Keratinocyte (primary cell): Measurements from ENCODE around the gene ORM1. TPM values are rescaled to one million over a fixed set of nuclear protein-coding genes. Genes with fewer than 3 reads are reported as not detected.
"Not testable (repeated sequence)": the region's sequence is repeated elsewhere in the genome, so short reads cannot be mapped to it uniquely, and the experiment has no call there.

Experiments used
- DNase-seq: peaks from one replicate; pipeline ENCODE4 v3.0.0-alpha.2; 2011; ENCODE audit warnings: low read depth, missing footprints, low spot score
- FAIRE-seq: peaks from 2 replicates; lab custom pipeline; 2011; peaks lifted over from hg19 to GRCh38; lab: Jason Lieb, UNC
- H2AFZ ChIP-seq: 2 replicates; pipeline ENCODE4 v1.6.0; 2012; ENCODE audit warnings: low read length, control low read depth, inconsistent platforms; ENCODE audit not compliant: control insufficient read depth
- H3K27ac ChIP-seq: 2 replicates; pipeline ENCODE4 v1.5.1; 2011; ENCODE audit warnings: low read length; ENCODE audit not compliant: control insufficient read depth, insufficient read depth
- H3K27me3 ChIP-seq: 3 replicates; pipeline ENCODE4 v1.6.0; 2011; ENCODE audit warnings: low read length; ENCODE audit not compliant: control insufficient read depth, insufficient read depth; ENCODE audit errors: extremely low read depth
- H3K36me3 ChIP-seq, 2 experiments: 2 replicates in 1 of 2; 3 replicates in 1 of 2; pipeline ENCODE4 v1.5.1; 2011; ENCODE audit warnings: low read length in 2 of 2, mild to moderate bottlenecking in 1 of 2; ENCODE audit not compliant: control insufficient read depth in 2 of 2, insufficient read depth in 2 of 2; ENCODE audit errors: extremely low read depth in 1 of 2
- H3K4me1 ChIP-seq: 3 replicates; pipeline ENCODE4 v1.5.1; 2011; ENCODE audit warnings: low read length; ENCODE audit not compliant: control insufficient read depth, insufficient read depth; ENCODE audit errors: extremely low read depth
- H3K4me2 ChIP-seq: 3 replicates; pipeline ENCODE4 v1.6.0; 2011; ENCODE audit warnings: low read depth, low read length; ENCODE audit not compliant: control insufficient read depth, insufficient read depth; ENCODE audit errors: extremely low read depth
- H3K4me3 ChIP-seq, 3 experiments: fragments of 200-600 bp in 1 of 3; sonication (generic) in 1 of 3; 2 replicates in 2 of 3; 3 replicates in 1 of 3; pipeline ENCODE4 v1.5.1; 2011 to 2016; ENCODE audit warnings: low read length in 3 of 3, mild to moderate bottlenecking in 3 of 3, control low read depth in 2 of 3, inconsistent platforms in 1 of 3, low read depth in 1 of 3, mixed read lengths in 1 of 3, mixed run types in 1 of 3, moderate library complexity in 1 of 3; ENCODE audit not compliant: control insufficient read depth in 2 of 3, insufficient read depth in 2 of 3; ENCODE audit errors: extremely low read depth in 1 of 3
- H3K79me2 ChIP-seq: 2 replicates; pipeline ENCODE4 v1.6.0; 2012; ENCODE audit warnings: low read length; ENCODE audit not compliant: control insufficient read depth, insufficient read depth
- H3K9ac ChIP-seq: 3 replicates; pipeline ENCODE4 v1.6.0; 2011; ENCODE audit warnings: low read length; ENCODE audit not compliant: control insufficient read depth, insufficient read depth; ENCODE audit errors: extremely low read depth
- H3K9me1 ChIP-seq: 3 replicates; pipeline ENCODE4 v1.6.0; 2011; ENCODE audit warnings: low read length; ENCODE audit not compliant: control insufficient read depth, insufficient read depth; ENCODE audit errors: extremely low read depth
- H3K9me3 ChIP-seq: 2 replicates; pipeline ENCODE4 v1.5.1; 2012; ENCODE audit warnings: low read depth, low read length; ENCODE audit not compliant: control insufficient read depth
- H4K20me1 ChIP-seq: 3 replicates; pipeline ENCODE4 v1.6.0; 2011; ENCODE audit warnings: low read length; ENCODE audit not compliant: control insufficient read depth, insufficient read depth; ENCODE audit errors: extremely low read depth
- EZH2 ChIP-seq: IDR thresholded peaks from one replicate; pipeline ENCODE4 v1.6.1; 2012; ENCODE audit warnings: inconsistent platforms, mild to moderate bottlenecking, low read length, moderate library complexity
- dilution Hi-C: fragments of 300-500 bp; cut with MboI; formaldehyde crosslinking; loops from one replicate; pipeline ENCODE4 v1.7.0; 2020; ENCODE audit warnings: low sequenced_read_pairs; ENCODE audit not compliant: extremely low pct_ligation_motif_present
- polyA plus RNA-seq, 5 experiments: library from polyadenylated mRNA; depleted of rRNA in 3 of 5; stranded (reverse) in 3 of 5; stranded (forward) in 1 of 5; unstranded in 1 of 5; fragments of >200 nt; gene quantifications; 1 replicate in 1 of 5; 2 replicates in 3 of 5; 3 replicates in 1 of 5; pipeline versions ENCODE4 v1.2.1 to v1.2.3, GENCODE V29; 2011 to 2012; ENCODE audit warnings: missing spikeins in 2 of 5, low read depth in 1 of 5, low replicate concordance in 1 of 5
- TF ChIP-seq, protein P1 (sequence below), 3 experiments: IDR thresholded peaks in 1 of 3; conservative IDR thresholded peaks in 1 of 3; optimal IDR thresholded peaks in 1 of 3; 2 replicates in 2 of 3; 3 replicates in 1 of 3; pipeline versions ENCODE3 to v1.5.1; 2011; ENCODE audit warnings: low read length in 3 of 3, mild to moderate bottlenecking in 3 of 3, moderate library complexity in 2 of 3, control low read depth in 1 of 3, inconsistent platforms in 1 of 3; ENCODE audit not compliant: insufficient read depth in 2 of 3; ENCODE audit errors: extremely low read depth in 1 of 3

The ORM1 gene
- polyA plus RNA-seq, 1 donor (not counting 4 experiments of a cell fraction or from before 2014, with no cell fraction given), result not detected

- Histone ChIP-seq H3K4me1 (peaks cover 4% of the 10 kb centered on the region), H3K9ac (no peak overlapping the region), H3K9me3 (peaks cover 4% of the 10 kb centered on the region), H4K20me1 (no peaks in the 10 kb centered on the region), H3K79me2 (no peaks in the 10 kb centered on the region), H3K4me2 (no peak overlapping the region), H3K27me3 (no peaks in the 10 kb centered on the region), H3K36me3 (no peaks in the 10 kb centered on the region), H3K4me3 (no peak overlapping the region), H2AFZ (no peak overlapping the region), H3K27ac (no peak overlapping the region), H3K9me1 (no peaks in the 10 kb centered on the region)
- TF ChIP-seq, protein P1, sequence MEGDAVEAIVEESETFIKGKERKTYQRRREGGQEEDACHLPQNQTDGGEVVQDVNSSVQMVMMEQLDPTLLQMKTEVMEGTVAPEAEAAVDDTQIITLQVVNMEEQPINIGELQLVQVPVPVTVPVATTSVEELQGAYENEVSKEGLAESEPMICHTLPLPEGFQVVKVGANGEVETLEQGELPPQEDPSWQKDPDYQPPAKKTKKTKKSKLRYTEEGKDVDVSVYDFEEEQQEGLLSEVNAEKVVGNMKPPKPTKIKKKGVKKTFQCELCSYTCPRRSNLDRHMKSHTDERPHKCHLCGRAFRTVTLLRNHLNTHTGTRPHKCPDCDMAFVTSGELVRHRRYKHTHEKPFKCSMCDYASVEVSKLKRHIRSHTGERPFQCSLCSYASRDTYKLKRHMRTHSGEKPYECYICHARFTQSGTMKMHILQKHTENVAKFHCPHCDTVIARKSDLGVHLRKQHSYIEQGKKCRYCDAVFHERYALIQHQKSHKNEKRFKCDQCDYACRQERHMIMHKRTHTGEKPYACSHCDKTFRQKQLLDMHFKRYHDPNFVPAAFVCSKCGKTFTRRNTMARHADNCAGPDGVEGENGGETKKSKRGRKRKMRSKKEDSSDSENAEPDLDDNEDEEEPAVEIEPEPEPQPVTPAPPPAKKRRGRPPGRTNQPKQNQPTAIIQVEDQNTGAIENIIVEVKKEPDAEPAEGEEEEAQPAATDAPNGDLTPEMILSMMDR (optimal IDR thresholded peaks at IDR 0.05 in 1 of 3, IDR thresholded peaks at IDR 0.05 in 1 of 3, conservative IDR thresholded peaks at IDR 0.05 in 1 of 3; ENCODE audit: extremely low read depth in 1 of 3, insufficient read depth in 2 of 3, low read length in 3 of 3), result no peak
- TF ChIP-seq EZH2, result no peak
- no peak for DNase-seq
- no peak for FAIRE-seq
- dilution Hi-C loops, result no loop called here
These were observed 3.8 kb upstream of the ORM1 start for GRCh38 chr9:114319147-114319546.

DNA sequence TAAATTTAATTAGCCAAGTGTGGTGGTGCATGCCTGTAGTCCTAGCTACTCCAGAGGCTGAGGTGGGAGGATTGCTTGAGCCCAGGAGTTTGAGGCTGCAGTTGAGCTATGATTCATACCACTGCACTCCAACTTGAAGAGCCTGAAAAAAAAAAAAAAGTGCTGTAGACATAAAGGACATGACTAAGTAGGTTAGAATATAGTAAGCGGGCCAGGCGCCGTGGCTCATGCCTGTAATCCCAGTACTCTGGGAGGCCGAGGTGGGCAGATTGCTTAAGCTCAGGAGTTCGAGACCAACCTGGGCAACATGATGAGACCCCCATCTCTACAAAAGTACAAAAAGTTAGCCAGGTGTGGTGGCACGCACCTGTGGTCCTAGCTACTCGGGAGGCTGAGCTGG, 2.2 kb upstream of the ORM1 start:
- dilution Hi-C loops, H2AFZ ChIP-seq, H3K9me1 ChIP-seq, H3K27ac ChIP-seq, H3K4me3 ChIP-seq, H3K4me1 ChIP-seq, FAIRE-seq, H3K4me2 ChIP-seq, H3K36me3 ChIP-seq, H3K9ac ChIP-seq, H3K79me2 ChIP-seq, H3K27me3 ChIP-seq, H3K9me3 ChIP-seq, H4K20me1 ChIP-seq: not testable (repeated sequence)
- peak; percentile 25 for DNase-seq

GRCh38 chr9:114321759-114322158, 1.1 kb upstream of the ORM1 start:
- Histone ChIP-seq H2AFZ (no peak overlapping the region), H3K36me3 (no peaks in the 10 kb centered on the region), H4K20me1 (no peaks in the 10 kb centered on the region), H3K4me3 (no peak overlapping the region), H3K9me1 (no peaks in the 10 kb centered on the region), H3K27me3 (no peaks in the 10 kb centered on the region), H3K27ac (no peak overlapping the region), H3K4me2 (no peak overlapping the region), H3K4me1 (peaks cover 4% of the 10 kb centered on the region), H3K9ac (no peak overlapping the region), H3K9me3 (no peaks in the 10 kb centered on the region), H3K79me2 (no peaks in the 10 kb centered on the region)
- dilution Hi-C loops, result no loop called here
- no peak for DNase-seq
- FAIRE-seq, result no peak
- TF ChIP-seq EZH2, result no peak
- TF ChIP-seq, protein P1 (optimal IDR thresholded peaks at IDR 0.05 in 1 of 3, IDR thresholded peaks at IDR 0.05 in 1 of 3, conservative IDR thresholded peaks at IDR 0.05 in 1 of 3; ENCODE audit: extremely low read depth in 1 of 3, insufficient read depth in 2 of 3, low read length in 3 of 3), result no peak

DNA sequence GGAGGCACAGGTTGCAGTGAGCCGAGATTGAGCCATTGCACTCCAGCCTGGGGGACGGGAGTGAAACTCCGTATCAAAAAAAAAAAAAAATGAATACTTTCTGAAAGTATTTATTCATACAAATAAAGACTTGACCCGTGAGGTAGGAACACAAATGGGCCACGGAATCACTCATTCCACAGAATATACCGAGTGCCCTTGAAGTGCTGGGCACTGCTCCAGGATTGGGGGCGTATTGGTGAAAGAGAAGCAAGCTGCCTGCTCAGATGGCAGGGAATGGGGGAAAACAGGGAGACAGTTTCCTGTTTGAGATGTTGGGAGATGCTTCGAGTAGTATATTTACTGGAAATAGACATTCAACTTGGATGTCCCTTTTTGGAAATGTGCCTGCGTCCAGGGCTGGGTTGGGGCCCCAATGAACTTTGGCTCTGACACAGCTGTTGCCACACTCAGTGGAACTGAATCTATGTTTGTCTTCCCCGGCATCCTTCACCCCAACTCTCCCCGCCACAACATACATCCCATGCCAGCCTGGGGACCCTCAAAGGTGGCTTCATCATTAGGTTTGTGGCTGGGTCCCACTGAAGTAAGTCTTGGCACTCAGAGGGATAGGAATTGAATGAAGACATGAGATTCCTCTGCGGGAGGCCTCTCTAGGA, 609 bp upstream of the ORM1 start:
- H4K20me1 ChIP-seq, H3K79me2 ChIP-seq, H3K9me1 ChIP-seq, H3K9me3 ChIP-seq, dilution Hi-C loops, H3K4me1 ChIP-seq, H3K36me3 ChIP-seq, H2AFZ ChIP-seq, H3K27ac ChIP-seq, DNase-seq, H3K4me3 ChIP-seq, H3K9ac ChIP-seq, H3K4me2 ChIP-seq, FAIRE-seq, H3K27me3 ChIP-seq: not testable (repeated sequence)
